ENCODE results near the gene INSIG1.

- TF ChIP-seq CTCF (IDR thresholded peaks at IDR 0.05) (no peak), POLR2A (IDR thresholded peaks at IDR 0.05) (no peak)
Measured at GRCh38 chr7:155252444-155252887, 45.2 kb upstream of the INSIG1 start.
